ENCODE data around the gene CASP2. TPM values are rescaled to one million over a fixed set of nuclear protein-coding genes. Genes with fewer than 3 reads are reported as not detected.

Gene CASP2
- total RNA-seq, 2 donors from 2014 or later, result 29.9 to 39.4 TPM

DNA sequence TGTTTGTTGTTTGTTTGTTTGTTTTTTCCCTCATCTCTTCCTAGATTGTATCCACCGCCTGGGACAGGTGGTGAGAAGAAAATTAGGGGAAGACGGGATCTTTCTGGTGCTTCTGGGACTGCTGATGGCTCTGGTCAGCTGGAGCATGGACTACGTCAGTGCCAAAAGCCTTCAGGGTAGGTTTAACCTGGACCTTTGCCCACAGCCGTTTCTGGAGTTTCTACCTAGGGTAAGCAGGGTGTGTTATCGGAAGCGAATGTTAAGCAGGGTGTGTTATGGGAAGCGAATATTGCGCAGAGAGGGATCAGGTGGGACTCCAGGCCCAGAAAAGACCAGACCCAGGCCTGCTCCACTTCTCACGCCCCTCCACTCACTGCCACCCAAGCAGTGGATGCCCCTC lies 32.5 kb downstream of the CASP2 start:
- ATAC-seq, result peak; percentile 88
- peak; percentile 66 to 72 for DNase-seq
- intact Hi-C loops (cut with DNase I, micrococcal nuclease), result loop anchor here in 1 of 2 donors (10.0 kb wide), 1 partner anchor 94 kb away; no protein-coding TSS in a partner anchor

DNA sequence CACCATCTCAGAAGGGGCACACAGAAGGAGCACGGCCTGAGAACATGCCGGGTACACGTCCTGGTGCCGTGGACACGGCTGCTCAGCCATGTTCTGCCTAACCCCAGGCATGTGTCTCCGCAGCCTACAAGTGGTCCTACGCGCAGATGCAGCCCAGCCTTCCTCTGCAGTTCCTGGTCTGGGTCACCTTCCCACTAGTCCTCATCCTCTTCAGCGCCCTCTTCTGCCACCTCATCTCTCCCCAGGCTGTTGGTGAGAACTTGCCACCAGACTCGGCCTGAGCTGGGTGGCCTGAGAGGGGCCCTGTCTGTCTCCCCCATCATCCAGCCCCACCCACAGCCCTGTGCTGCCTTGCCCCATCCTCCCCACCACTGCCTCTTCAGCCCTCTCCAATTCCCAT lies 33.1 kb downstream of the CASP2 start:
- ATAC-seq (no peak), DNase-seq (no peak)
- intact Hi-C loops (cut with DNase I, micrococcal nuclease), result loop anchor here in 1 of 2 donors (10.0 kb wide), 1 partner anchor 94 kb away; no protein-coding TSS in a partner anchor

- peak; percentile 87 for ATAC-seq
- intact Hi-C loops (cut with DNase I, micrococcal nuclease), result loop anchor here in 1 of 2 donors (10.0 kb wide), 1 partner anchor 93 kb away; no protein-coding TSS in a partner anchor
- peak; percentile 56 to 57 for DNase-seq
Measured at GRCh38 chr7:143321734-143322133, 33.6 kb downstream of the CASP2 start.

GRCh38 chr7:143322760-143323633 lies 34.8 kb downstream of the CASP2 start:
- no peak for DNase-seq
- no peak for ATAC-seq
- intact Hi-C loops (cut with DNase I, micrococcal nuclease), result loop anchor here in 1 of 2 donors (10.0 kb wide), 1 partner anchor 92 kb away; no protein-coding TSS in a partner anchor

DNA sequence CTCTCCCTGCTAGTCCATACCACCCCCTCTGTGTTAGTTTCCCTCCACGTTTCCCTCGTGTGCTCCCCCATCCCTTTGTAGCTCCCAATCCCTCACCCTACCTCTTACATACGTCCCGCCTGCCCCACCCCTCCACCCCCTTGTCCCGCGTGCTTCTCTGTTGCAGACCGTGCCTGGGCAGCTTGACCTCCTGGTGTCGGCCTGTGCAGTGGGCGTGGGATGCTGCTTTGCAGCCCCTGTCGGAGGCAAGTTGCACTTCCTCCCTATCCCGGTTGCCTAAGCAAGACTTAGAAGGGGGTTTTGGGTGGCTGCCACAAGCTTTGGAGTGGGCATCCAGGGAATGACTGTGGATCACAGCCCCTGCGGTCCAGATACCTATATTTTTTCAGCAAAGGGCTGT lies 35.5 kb downstream of the CASP2 start:
- ATAC-seq (no peak), DNase-seq (no peak)
- intact Hi-C loops (cut with DNase I, micrococcal nuclease), result loop anchor here in 1 of 2 donors (10.0 kb wide), 1 partner anchor 91 kb away; no protein-coding TSS in a partner anchor

DNA sequence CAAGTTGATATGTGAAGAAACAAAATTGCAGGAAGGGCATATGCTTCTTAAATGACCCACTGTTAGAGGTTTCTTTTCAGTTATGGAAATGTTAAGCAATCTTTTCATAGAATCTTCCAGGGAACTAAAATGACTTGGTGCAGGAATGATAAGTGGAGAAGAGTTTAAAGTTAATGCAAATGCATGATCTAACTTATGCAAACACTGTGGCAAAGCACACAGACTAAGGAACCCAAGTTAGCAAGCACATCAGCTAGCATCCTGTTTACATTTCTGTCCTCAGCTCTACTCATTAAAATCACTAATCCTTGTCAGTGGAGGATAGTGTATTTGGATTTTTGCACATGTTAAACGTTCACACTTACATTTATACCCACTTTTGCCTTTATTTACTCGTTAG lies 37.1 kb downstream of the CASP2 start:
- DNase-seq (no peak), ATAC-seq (no peak)
- intact Hi-C loops (cut with DNase I, micrococcal nuclease), result loop anchor here in 1 of 2 donors (10.0 kb wide), 1 partner anchor 90 kb away; no protein-coding TSS in a partner anchor

- intact Hi-C loops (cut with DNase I, micrococcal nuclease), result loop anchor here in 1 of 2 donors (10.0 kb wide), 1 partner anchor 87 kb away; no protein-coding TSS in a partner anchor
- DNase-seq (no peak), ATAC-seq (no peak)
Measured at GRCh38 chr7:143327903-143328302, 39.8 kb downstream of the CASP2 start.

DNA sequence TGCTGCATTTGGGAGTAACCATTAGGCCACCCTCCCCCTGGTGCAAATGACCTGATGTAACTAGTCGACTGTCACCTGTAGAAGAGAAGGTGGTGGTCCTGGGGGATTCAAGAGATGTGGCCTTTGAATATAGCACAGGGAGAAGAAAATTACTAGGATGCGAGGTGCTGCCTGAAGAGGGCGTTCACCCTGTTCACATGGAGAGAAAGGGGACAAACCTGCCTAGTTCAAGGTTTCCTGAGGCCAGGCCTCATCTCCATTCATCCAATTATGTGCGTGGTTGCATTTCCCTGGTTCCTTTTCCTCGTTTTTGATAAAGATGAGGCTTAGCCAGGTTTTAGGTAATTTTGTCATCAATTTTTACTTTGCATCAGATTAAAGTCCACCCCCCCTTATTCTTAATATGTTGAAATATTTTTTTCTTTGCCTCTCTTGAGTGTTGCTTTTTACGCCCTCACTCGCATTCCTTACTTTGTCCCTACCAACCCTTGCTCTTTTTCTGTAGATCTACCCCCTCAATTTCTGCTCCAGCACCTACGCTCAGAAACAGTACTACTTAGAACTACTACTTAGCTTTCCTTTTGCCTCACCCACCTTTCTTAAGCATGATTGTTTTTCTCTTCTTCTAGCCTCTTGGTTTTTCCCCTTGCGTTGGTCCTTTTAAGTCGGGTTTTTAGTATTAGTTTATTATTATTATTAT lies 41.5 kb downstream of the CASP2 start:
- DNase-seq (no peak), ATAC-seq (no peak)
- intact Hi-C loops (cut with DNase I, micrococcal nuclease), result loop anchor here in 1 of 2 donors (10.0 kb wide), 1 partner anchor 85 kb away; no protein-coding TSS in a partner anchor

DNA sequence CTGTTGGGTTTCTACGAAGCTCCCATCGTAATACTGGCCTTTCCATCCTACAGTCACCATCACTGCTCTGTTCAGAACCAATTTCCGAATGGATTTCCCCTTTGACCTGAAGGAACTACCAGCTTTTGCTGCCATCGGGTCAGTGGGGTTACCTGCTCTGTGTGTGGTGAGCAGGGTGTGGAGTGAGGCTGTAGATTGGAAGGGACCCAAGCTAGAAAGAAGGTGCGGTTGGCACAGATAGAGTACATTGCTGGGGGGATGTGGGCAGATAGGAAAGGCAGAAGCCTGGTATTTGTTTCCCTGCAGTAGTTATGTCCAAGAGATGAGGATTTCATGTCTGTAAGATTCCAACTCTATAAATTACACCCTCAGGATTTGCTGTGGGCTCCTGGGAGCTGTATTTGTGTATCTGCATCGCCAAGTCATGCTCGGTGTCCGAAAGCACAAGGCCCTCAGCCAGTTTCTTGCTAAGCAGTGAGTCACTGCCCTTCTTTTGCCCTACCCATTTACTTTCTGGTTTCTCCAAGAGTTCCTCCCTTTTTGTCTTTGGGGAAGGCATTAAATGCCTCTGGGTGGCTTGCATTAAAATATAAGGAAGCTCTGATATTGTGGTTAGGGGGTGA lies 43.1 kb downstream of the CASP2 start:
- ATAC-seq (no peak), DNase-seq (no peak)
- intact Hi-C loops (cut with DNase I, micrococcal nuclease), result no loop called here

DNA sequence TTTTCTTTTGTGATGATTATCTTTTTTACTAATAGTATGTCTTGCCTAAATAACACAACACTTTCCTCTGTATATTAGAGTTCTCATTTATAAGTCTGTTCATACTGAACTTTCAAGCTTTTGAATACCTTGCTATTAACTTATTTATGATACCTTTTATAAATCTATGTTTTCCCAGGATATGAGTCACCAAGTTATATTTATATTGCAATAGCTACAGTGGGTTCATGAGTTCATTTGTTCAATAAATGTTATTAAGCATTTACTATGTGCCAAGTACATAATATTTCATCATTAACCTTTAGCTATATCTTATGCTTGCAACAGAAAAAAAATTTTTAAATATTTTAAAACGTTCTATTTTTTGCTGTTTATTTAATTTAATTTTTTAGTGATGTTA lies 46.1 kb downstream of the CASP2 start:
- intact Hi-C loops (cut with DNase I, micrococcal nuclease), result no loop called here
- DNase-seq (no peak), ATAC-seq (no peak)

- no peak for ATAC-seq
- no peak for DNase-seq
- intact Hi-C loops (cut with DNase I, micrococcal nuclease), result no loop called here
Measured at GRCh38 chr7:143337216-143337615, 49.1 kb downstream of the CASP2 start.

GRCh38 chr7:143341842-143342241 lies 53.7 kb downstream of the CASP2 start:
- ATAC-seq (no peak), DNase-seq (no peak)
- intact Hi-C loops (cut with DNase I, micrococcal nuclease), result no loop called here

- intact Hi-C loops (cut with DNase I, micrococcal nuclease), result no loop called here
- DNase-seq (no peak), ATAC-seq (no peak)
Measured at GRCh38 chr7:143343596-143343995, 55.4 kb downstream of the CASP2 start.

GRCh38 chr7:143345428-143345900 lies 57.3 kb downstream of the CASP2 start:
- DNase-seq, result peak; percentile 58 to 75
- peak; percentile 100 for ATAC-seq
- intact Hi-C loops (cut with DNase I, micrococcal nuclease), result no loop called here

DNA sequence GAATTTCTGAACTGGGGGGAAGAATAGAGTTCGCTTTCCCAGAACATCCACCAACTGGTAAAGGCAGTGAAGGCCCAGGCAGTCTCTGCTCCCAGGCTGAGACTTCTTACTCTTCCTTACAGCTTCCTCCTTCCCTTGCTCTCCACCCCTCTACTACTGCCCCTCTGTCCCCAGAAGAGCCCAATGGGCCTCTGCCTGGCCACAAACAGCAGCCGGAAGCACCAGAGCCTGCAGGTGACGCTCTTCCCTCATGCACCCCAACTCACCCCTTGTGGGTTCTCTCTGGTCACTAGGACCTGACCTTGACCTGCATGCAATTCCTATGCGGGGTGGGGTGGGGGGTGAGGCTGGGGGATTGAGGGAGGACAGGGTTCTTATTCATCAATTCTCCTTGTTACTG lies 57.9 kb downstream of the CASP2 start:
- intact Hi-C loops (cut with DNase I, micrococcal nuclease), result no loop called here
- DNase-seq (no peak), ATAC-seq (no peak)

DNA sequence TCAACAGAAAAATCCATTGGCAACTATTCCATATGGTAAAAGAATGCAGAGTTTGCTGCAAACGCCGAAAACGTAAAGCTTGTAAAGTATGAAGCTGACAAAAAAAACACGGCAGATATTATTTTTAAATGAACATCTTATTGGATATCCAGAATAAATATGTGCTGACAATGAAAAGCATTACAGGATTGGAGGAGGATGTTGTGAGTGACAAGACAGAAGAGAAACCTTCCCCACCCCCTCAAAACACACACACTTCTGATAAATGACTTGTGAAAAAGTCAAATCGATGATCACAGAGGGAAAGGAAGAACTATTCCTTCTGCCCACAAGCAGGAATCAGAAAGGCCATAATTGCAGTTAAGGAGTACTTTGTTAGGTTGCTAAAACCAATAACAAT lies 59.8 kb downstream of the CASP2 start:
- ATAC-seq, result no peak
- DNase-seq, result no peak
- intact Hi-C loops (cut with DNase I, micrococcal nuclease), result no loop called here

GRCh38 chr7:143351060-143351459 lies 62.9 kb downstream of the CASP2 start:
- no peak for DNase-seq
- intact Hi-C loops (cut with DNase I, micrococcal nuclease), result no loop called here
- no peak for ATAC-seq

DNA sequence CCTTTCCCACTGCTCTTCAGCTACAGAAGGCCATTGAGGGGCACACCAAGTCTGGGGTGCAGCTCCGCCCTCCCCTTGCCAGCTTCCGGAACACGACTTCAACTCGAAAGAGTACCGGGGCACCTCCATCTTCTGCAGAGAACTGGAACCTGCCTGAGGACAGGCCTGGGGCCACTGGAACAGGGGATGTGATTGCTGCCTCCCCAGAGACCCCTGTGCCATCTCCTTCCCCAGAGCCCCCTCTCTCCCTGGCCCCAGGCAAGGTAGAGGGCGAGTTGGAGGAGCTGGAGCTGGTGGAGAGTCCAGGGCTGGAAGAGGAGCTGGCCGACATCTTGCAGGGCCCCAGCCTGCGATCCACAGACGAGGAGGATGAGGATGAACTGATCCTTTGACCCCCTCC lies 63.4 kb downstream of the CASP2 start:
- intact Hi-C loops (cut with DNase I, micrococcal nuclease), result no loop called here
- ATAC-seq, result no peak

DNA sequence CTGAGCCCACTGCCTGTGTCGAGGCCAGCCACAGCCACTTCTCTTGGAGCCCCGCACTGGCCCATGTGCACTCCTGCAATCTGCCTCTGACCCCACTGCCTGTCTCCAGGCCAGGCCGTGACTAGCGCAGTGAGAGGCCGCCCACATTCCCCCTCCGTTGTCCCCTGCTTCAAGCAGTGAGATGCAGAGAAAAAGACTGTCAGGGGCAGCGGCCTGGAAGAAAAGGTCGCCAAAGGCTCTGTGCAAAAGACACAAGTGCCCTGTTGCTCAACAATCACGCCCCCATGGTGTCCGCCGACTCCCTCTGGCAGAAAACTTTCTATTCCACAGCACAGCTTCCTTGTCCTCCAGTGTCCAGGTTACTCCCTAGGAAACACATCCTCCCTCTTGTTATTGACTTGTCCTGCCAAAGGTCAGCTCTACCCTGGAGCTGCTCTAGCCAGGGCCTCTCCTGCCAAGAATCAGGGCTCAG lies 64.4 kb downstream of the CASP2 start:
- intact Hi-C loops (cut with DNase I, micrococcal nuclease), result no loop called here
- no peak for DNase-seq

More for the DNA sequence above, 63.4 kb downstream of the CASP2 start:
- DNase-seq, result no peak

More for the DNA sequence above, 64.4 kb downstream of the CASP2 start:
- ATAC-seq, result no peak

Data from left colon (tissue), 2 donors.